Left hindlimb (tissue), 1 donor: ENCODE measurements around the gene ARHGEF12.
A peak's percentile ranks its signal among the peaks of the same experiment; 100 is the strongest.
"Not testable (repeated sequence)": the region's sequence is repeated elsewhere in the genome, so short reads cannot be mapped to it uniquely, and the experiment has no call there.

ENCODE experiments used
- DNase-seq: peaks from one replicate; pipeline ENCODE4 v3.0.0-alpha.2; 2018

ARHGEF12 gene

DNA sequence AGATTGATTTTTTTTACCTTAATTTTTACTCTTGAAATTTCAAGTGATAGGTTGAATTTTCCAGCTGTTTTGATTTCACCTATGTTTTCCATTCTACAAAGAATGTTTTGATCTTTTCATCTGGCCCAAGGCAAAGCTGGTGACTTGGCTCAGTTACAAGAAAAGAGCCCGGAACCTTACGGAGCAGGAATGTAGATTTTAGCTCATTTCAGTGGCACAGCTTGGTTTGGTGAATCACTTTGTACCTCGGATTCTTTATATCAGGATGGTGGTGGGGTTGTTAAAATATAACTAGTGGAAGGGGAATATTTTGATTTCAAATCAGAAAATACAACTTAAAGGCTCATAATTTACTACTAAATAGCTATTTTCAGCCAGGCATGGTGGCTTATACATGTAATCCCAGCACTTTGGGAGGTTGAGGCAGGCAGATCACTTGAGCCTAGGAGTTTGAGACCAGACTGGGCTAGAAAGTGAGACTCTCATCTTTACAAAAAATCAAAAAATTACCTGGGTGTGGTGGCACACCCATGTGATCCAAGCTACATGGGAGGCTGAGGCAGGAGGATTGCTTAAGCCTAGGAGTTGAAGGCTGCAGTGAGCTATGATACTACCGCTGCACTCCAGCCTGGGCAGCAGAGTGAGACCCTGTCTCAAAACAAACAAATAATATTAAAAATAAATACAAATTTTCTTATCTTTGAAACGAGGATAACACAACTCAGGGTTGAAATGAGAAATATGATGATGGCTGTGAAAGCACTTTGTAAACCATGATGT, 166.0 kb downstream of the ARHGEF12 start:
- DNase-seq, result no peak

DNA sequence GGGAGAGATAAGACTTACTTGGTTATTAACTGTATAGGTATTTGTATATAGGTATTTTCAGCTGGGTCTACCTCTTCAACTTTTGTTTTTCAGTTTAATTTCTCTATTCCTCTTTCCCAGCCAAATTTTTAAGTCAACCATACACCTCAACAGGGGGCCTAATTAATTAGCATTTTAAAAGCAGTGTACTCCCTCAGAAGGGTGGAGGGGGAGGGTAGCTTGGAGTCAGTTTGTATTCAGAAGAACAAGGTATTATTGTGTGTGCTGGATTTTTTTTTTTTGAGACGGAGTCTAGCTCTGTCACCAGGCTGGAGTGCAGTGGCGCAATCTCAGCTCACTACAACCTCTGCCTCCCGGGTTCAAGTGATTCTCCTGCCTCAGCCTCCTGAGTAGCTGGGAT, 167.3 kb downstream of the ARHGEF12 start:
- not testable (repeated sequence) for DNase-seq

DNA sequence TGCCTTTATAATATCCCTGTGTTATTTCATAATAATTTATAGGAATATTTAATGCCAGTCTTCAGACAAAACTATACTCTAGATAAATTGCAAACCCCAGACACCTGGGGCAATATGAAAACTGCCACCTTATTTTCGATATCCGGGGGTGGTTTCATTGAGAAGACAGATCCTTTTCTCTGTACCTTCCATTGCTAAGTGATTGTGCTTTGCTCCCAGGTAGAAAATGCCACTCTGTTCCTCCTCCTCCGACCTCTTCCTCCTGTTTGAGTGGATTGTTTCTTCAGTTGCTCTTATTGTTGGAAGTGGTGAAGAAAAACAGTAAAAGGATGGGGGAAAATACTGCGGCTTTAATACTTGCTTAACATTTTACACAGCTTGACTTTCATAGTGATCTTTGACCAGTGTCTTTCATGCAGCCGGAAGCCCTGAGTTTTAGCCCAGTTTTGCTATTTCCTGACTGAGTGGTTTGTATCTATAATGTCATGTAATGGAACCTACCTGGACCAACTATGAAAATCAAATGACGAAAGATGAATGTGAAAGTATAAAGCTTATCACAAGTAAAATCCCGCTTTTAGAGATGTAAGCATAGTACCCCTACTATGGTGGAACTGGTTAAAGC, 169.7 kb downstream of the ARHGEF12 start:
- no peak for DNase-seq

DNA sequence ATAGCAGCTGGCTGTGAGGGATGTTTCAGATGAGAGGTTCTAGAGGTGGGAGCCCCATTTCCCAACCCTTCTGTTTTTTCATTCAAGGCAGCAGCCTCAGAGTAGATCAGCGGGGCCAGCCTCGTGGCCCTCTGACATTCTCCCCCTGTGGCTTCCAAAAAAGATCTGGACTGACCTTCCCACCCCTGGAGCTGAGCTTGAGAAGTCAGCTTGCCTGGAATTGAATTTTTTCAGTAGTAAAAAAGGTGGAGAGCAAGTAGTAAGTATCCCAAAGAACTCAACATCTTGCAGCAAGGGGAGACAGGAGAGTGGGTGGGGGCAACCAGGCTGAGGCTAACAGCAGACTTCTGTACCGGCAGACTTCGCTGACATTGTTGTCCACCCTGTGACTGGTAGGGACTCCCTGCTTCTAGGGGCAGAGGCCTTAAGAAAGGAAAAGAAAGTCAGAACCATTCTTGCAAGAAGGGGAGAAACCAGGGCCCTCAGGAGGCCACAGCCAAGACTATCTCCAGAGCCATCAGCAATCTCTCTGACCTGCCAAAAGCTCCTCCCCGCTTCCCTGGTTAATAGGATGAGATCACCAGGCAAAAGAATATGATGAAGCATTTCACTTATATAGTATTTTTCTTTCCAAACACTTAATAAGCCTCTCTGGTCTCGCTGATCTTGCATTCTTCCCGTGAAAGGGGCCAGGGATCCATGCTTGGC, 173.3 kb downstream of the ARHGEF12 start:
- no peak for DNase-seq

DNA sequence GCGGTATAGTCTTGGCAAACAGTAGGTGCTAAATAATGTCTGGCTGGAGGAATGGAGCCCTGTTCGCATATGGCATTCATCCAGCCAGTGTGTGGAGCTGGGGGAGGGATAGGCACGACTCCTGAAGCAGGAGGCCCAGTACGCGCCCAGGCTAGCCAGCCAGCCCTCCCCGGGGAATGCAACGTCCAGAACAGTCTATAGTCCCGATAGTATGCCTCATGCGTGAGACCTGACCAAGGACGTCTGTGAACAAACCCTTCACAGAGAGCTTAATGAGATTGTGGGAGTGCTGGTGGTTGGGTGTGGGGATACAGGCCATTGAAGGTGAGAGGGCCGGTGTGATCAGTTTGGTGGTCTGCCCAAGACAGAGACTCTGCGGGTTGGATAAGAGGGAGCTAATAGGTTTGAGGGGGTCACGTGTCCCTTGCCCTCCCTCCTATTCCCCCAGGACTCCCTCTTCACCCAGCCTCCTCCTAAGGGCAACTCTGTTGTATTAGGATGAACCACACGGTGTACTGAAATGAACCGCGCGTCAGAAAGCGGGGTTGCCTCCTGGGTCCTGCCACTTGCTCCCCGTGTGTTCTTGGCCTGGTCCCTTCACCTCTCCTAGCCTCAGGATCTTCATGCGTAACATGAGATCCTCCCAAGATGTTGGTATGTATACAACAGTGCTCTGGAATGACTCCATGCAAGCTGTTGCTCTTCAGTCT, 174.3 kb downstream of the ARHGEF12 start:
- DNase-seq, result no peak

DNA sequence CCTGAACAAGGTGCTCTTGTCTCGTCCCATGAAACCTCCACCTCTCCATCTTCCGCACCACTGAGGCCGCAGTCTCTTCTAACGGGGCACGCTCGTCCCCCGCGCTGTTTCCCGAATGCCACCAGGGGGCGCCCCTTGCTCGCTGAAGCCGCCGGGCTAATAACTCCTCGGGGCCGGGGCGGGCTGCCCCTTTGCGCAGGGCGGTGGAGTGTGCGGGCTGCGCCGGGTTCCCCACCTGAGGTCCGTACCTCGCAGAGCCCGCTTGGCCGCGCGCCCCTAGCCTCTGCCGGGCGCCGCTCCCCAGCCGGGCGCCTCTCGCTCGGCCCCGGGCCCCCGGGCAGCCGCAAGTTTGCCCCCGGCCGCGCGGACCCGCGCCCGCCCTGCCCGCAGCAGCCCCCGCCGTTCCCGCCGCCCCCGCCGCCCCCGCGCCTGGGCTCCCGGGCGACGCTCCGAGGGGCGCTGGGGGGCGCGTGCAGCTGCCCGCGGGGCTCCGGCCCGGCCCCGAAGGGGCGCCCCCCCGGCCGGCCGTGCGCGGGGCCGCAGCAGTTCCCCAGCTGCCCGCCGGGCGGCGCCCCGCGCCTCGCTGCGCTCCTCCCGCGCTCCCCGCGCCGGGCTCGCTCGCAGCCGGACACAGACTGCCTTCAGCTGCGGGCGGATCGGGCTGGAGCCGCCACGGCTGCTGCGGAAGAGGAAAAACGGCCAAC, 175.1 kb downstream of the ARHGEF12 start, which contains the start of gene GRIK4:
TSS of gene GRIK4 (plus strand) at position 633 of the 704 bp plus-strand sequence. CDS start 148,571 bp downstream, outside the sequence.
- DNase-seq, result peak; percentile 84

DNA sequence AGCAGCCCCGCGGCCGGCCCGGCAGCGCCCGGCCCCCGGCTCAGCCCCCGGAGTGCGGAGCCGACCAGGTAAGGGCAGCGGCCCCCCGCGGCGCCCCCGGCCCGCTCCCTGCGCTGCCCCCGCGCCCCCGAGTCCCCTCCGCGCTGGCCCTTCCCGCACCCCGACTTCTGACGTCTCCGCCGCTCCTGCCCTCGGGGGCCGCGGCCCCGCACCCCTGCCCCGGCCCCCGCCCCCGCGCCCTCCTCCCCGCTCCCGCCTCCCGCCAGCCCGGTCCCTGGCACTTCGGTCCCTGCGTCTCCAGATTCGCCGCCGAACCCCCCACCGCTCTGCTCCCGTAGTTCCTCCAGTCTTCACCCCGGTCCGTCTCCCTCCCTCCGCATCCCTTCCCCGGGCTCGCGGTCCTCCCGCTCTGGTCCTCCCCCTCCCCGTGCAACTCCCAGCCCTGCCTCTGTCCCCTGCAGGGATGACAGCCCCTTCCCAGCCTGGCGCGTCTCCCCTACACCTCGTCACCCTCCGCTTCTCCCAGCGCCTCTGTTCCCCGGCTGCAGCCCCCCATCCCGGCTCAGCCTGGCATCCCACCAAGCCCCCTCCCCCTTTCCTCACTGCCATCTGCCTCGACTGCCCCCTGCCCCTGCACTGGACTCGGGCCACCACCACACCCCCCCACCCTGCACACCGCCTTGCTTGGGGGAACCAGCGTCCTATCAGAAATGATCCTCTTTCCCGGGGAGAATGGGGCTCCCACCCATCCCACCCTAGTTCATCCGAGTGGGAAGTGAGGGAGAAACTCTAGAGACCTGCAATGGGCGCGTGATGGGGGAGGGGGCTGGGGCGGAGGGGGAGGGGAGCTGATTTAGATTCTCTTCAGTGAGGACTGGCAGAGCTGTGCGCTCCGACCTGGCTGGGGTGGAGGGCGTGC, 175.9 kb downstream of the ARHGEF12 start:
- no peak for DNase-seq

DNA sequence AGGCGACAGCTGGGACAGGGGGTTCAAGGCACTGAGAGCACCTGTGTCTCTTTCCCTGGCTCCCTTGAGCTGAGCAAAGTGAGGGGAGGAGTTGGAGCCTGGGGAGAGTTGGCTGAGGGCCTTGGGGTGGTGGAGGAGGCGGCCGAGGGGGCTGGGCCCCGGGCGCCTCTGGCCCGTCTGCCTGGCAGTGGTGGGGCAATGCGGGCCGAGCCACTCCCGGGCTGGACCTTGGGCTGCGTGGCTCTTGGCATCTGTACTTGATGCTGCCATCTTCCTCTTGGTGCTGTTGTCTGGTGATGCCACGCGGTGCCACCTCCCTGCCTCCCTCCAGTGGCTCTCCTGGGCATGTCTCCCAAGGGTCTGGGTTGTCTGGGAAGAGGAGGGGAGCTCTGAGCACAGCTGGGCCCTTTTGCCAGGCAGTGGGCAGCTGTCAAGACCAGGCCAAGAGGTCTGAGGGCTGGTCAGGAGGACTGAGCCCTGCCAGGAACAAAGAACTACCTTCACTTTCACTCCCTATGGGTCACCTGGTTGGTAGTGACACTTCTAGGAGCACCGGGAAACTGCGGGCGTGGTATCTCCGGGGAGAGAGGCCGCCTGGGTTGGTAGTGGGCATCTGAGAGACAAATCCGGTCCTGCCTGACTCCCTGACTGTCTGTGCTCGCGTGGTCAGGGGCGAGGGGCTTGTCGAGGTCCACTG, 176.7 kb downstream of the ARHGEF12 start:
- DNase-seq, result no peak

DNA sequence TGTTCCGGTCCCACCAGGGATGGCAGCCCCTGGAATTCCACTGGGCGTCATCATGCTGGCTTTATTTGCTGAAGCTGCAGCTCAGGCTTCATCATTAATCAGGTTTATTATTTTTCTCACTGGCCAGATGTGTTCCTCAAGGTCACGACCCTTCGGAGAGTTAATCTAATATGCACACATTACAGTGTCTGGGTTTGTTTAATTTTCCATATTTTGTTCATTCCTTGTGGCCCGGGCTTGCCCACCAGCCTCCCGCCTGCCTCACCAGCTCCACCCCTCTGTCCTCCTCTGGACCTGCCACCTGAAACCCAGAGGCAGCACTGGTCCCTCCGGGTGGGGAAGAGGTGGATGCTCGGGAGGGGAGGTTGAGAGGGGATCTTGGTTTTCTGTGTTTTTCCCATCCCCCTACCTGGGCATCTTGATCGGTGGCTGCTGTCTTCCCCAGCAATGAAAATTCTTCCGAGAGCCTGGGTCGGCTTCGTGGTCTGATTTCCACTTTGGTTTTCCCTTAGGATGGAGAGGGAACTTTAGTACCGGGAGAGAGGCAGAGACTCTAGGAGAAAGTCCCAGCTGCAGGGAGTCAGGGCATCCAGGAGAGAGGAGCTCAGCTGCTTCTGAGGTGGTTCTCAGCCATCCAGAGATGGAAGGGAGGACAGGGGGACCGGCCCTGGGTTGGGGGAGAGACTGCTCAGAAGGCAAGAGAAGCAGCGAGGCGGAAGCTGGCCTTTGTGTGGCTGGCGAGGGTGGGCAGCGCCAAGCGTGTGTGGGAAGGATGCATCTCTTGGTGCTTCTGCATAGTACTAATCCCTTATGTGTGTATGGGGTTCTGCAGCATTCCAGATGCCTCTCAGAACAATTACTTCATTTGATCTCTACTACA, 177.5 kb downstream of the ARHGEF12 start:
- DNase-seq, result no peak

DNA sequence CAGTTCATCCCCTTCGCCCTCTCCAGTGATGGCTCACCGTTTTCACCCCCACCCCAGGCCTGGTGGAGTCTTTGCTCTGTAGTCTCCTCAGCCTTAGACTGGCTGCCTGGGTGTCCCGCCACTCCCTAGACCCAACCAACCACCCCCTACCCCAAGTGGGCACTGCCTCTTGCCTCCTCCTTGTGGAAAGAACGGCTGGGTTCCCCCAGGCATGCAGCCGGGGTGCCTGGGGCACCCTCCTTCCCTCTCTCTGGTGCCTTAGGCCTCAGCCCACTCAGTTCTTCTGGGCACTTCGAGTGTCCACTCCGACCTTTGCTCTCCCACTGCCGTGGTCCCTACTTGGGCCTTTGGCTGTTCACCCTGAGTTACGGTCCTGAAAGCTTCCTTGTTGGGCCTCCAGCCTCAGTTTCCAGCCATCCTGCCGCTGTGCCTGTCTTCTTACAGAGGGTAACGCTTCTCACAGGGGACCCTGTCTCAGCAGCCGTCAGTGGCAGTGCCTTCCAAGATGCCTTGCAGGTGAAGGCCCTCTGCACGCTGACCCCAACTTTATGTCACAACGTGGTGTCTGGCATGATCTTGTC, 178.4 kb downstream of the ARHGEF12 start:
- no peak for DNase-seq

DNA sequence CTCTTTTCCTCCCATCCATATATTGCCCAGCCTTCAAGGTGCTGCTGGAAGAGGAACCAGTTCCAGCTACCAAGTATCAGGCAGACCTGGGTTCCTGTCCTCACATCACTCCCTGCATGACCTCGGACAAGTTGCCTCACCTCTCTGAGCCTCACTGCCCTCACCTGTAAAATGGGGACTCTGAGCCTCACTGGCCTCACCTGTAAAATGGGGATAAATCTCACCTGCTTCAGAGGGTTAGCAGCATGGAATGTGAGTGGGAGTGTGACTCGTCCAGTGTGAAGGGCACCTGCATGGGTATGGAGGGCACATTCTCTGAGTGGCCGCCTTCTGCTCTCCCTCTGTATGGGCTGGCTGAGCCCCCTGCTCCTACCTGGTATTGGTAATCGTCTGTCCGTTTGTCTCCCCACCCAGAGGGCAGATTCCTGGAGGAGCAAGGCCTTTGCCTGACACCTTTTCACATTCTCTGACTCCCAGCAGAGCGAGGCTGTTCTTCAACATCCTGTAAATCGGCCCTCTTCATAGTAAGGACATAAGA, 179.0 kb downstream of the ARHGEF12 start:
- no peak for DNase-seq

DNA sequence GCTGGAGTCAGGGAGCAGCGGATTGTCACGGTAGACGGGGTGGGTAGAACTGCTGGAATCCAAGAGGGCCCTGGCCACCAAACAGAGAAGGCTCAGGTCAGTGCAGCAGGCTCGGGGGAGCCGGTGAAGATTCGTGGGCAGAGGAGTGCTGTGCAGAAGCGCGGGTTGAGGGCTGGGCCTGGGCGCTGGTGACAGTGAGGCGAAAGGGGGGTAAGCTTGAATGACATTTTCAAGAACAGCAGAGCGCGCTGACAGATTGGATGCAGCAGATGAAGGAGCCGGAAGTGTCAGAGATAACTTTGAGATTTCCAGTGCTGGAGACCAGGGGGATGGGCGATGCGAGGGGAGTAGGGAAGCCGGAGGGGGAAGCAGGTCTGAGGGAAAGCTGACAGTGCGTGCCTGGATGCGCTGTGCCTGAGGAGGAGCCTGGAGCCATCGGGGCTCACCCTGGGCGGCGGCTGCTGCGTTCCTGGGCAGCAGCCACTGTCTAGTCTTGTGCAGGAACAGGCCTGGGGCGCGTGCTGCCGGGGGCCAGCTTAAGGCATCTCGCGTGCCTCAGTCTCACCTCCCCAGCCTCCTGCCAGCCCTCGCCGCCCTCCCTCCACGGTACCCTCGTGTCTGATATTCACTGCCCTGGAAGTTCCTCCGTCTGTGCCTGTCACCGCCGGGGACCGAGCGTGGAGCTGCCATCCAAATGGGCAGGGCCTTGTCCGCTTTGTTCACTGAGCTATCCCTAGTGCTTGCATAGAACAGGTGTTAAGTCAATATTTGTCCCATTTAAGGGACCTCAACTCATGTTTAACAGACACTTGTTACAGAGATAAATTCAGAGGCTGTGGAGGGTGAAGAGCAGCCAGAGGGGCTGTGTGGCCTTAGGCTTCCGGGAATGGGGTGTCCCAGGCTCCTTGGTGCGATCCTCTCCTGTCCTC, 180.5 kb downstream of the ARHGEF12 start:
- DNase-seq, result no peak

DNA sequence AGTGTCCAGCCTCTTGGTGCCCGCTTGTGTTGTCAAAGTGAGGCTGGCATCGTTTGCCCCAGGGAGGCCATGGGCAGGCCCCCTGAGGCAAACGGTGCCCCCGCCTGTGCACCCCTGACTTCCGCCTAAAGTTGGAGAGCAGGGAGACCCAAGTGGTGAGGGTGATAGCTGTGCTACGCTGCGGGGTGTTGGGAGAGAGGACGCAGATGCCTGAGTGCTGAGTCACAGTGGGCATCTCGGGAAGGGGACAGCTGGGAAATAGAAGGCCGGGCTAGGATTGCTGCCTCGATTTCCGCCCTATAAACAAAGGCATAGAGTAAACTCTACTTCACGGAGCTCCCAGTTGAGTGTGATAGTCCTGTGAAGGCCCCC, 181.2 kb downstream of the ARHGEF12 start:
- DNase-seq, result no peak

DNA sequence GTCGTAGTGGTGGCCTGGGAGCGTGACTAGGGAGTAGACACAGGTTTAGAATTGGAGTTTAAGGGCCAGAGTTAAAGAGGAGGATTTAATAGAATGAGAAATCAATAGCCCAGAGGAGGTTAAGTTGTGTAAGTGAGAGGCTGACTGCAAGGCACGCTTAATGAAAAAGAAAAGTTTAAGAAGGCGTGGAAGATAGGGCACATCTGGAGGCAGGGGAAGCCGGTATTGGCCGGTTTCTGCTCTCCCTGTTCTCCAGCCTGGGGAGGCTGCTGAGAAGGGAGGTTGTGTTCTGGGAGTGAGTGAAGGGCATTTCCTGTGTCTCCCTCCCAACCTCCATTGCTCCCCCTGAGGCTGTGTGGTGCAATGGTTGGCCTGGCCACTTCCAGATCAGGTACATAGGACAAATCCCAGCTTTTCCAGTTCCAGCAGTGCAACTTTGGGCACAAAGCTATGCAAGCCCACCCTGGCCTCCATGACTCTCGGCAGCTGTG, 181.6 kb downstream of the ARHGEF12 start:
- DNase-seq, result no peak

DNA sequence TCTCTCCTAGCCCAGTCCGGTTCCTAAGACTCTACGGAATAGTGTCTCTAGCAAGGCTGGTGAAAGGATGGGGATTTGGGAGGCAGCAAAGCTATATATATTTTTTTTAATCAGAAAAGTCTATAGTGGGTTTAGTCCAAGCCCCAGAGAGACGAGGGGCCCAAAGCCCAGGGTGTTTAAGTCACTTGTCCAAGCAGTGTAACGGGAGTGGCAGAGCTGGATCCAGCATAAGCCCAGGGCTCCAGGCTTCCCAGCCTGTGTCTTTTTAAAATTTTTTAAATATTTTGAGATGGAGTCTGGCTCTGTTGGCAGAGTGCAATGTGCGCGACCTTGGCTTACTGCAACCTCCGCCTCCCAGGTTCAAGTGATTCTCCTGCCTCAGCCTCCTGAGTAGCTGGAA, 182.1 kb downstream of the ARHGEF12 start:
- DNase-seq, result no peak

DNA sequence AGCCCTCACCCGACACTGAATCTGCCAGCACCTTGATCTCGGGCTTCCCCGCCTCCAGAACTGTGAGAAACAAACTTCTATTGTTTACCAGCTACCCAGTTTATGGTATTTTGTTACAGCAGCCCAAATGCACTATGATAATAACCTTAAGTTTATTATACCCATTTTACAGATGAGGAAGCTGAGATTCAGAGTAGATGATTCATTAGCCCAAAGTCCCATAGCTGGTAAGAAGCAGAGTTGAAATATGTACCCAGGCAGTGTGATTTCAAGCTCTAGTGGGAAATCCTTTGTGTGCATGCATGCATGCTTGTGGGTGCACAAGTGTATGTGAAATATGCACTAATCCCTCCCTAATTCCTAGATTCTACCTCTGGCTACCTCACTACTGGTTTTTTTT, 183.3 kb downstream of the ARHGEF12 start:
- DNase-seq, result no peak

DNA sequence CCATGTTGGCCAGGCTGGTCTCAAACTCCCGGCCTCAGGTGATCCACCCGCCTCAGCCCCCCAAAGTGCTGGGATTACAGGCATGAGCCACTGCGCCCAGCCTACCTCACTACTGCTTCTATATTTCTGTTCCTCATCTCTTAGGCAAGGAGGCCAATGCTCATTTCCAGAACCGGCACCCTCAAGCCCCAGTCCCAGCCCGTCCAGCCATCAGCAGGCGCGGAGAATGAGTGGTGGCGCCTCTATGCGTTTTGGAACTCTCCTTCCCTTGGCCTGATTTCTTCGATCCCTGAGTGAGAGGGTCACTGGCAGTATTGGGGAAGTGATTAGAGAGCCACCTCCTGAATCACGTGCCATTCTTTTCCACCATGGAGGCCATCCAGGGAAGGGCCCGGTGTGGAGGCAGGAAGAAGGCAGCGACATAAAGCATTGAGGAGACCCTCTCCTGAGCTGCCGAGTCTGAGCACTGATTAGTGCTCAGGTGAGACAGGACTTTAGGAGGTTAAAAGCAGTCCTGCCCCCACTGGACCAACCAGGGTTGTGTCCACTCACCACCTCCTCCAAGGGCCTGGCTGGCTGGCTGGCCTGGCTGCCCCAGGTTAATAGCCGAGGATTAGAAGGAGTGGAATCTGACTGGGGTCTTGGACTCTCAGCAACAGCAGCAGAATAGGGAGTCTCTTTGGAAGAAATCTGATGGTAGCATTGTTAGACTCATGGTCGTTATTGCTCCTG, 184.0 kb downstream of the ARHGEF12 start:
- DNase-seq, result no peak
